ENCODE measurements around the gene OPCML.

OPCML gene

GRCh38 chr11:132913886-132914285 lies 618.4 kb downstream of the OPCML start:
- no peak for FAIRE-seq
- no peak for DNase-seq (ENCODE audit: insufficient read length, low spot score)

GRCh38 chr11:132913295-132913694 lies 619.0 kb downstream of the OPCML start:
- no peak for DNase-seq (ENCODE audit: insufficient read length, low spot score)
- FAIRE-seq: no peak

GRCh38 chr11:132911186-132911585 lies 621.1 kb downstream of the OPCML start:
- FAIRE-seq (no peak), DNase-seq (ENCODE audit: insufficient read length, low spot score) (no peak)

- no peak for DNase-seq (ENCODE audit: insufficient read length, low spot score)
- FAIRE-seq: no peak
Observed at GRCh38 chr11:132910011-132910760, 622.1 kb downstream of the OPCML start.

- no peak for FAIRE-seq
- no peak for DNase-seq (ENCODE audit: insufficient read length, low spot score)
Observed at GRCh38 chr11:132909021-132909606, 623.2 kb downstream of the OPCML start.

GRCh38 chr11:132908414-132908810 lies 623.9 kb downstream of the OPCML start:
- FAIRE-seq: no peak
- no peak for DNase-seq (ENCODE audit: insufficient read length, low spot score)

GRCh38 chr11:132907651-132908413 lies 624.5 kb downstream of the OPCML start:
- FAIRE-seq (no peak), DNase-seq (ENCODE audit: insufficient read length, low spot score) (no peak)

- FAIRE-seq (no peak), DNase-seq (ENCODE audit: insufficient read length, low spot score) (no peak)
Observed at GRCh38 chr11:132904607-132905006, 627.7 kb downstream of the OPCML start.

- DNase-seq (ENCODE audit: insufficient read length, low spot score) (no peak), FAIRE-seq (no peak)
Observed at GRCh38 chr11:132904091-132904490, 628.2 kb downstream of the OPCML start.

GRCh38 chr11:132901638-132902471 lies 630.4 kb downstream of the OPCML start:
- FAIRE-seq (no peak), DNase-seq (ENCODE audit: insufficient read length, low spot score) (no peak)

- FAIRE-seq (no peak), DNase-seq (ENCODE audit: insufficient read length, low spot score) (no peak)
Observed at GRCh38 chr11:132898676-132899075, 633.6 kb downstream of the OPCML start.

GRCh38 chr11:132898021-132898420 lies 634.3 kb downstream of the OPCML start:
- no peak for DNase-seq (ENCODE audit: insufficient read length, low spot score)
- FAIRE-seq: no peak

- DNase-seq (ENCODE audit: insufficient read length, low spot score) (no peak), FAIRE-seq (no peak)
Observed at GRCh38 chr11:132895340-132895739, 637.0 kb downstream of the OPCML start.

GRCh38 chr11:132894606-132895005 lies 637.7 kb downstream of the OPCML start:
- no peak for FAIRE-seq

GRCh38 chr11:132892876-132893275 lies 639.4 kb downstream of the OPCML start:
- no peak for DNase-seq (ENCODE audit: insufficient read length, low spot score)
- no peak for FAIRE-seq

More at GRCh38 chr11:132894606-132895005, 637.7 kb downstream of the OPCML start:
- DNase-seq (ENCODE audit: insufficient read length, low spot score): no peak

- DNase-seq (ENCODE audit: insufficient read length, low spot score): no peak
- FAIRE-seq: no peak
Observed at GRCh38 chr11:132888226-132888625, 644.1 kb downstream of the OPCML start.

GRCh38 chr11:132886335-132886734 lies 646.0 kb downstream of the OPCML start:
- FAIRE-seq: no peak
- no peak for DNase-seq (ENCODE audit: insufficient read length, low spot score)

- no peak for FAIRE-seq
Observed at GRCh38 chr11:132883241-132883640, 649.1 kb downstream of the OPCML start.

GRCh38 chr11:132881622-132882021 lies 650.7 kb downstream of the OPCML start:
- no peak for FAIRE-seq
- DNase-seq (ENCODE audit: insufficient read length, low spot score): no peak

More at GRCh38 chr11:132883241-132883640, 649.1 kb downstream of the OPCML start:
- no peak for DNase-seq (ENCODE audit: insufficient read length, low spot score)

- FAIRE-seq (no peak), DNase-seq (ENCODE audit: insufficient read length, low spot score) (no peak)
Observed at GRCh38 chr11:132878111-132878510, 654.2 kb downstream of the OPCML start.

- no peak for FAIRE-seq
Observed at GRCh38 chr11:132876705-132877104, 655.6 kb downstream of the OPCML start.

More at GRCh38 chr11:132876705-132877104, 655.6 kb downstream of the OPCML start:
- no peak for DNase-seq (ENCODE audit: insufficient read length, low spot score)

Measured in GM19239 (cell line).